RWPE2 (cell line): Measurements from ENCODE around the gene SRMS.

Experiments used
- ATAC-seq: fragments of 200-7000 bp; cut with Tn5 transposase; 3 replicates; pipeline ENCODE4 v1.9.1; 2021; ENCODE audit warnings: low read depth
- DNase-seq: peaks from one replicate; pipeline ENCODE4 v3.0.0-alpha.2; 2020; ENCODE audit warnings: low spot score
- H3K27ac ChIP-seq: fragments of 450-650 bp; 2 replicates; pipeline ENCODE4 v1.5.1; 2017; ENCODE audit warnings: mild to moderate bottlenecking; ENCODE audit not compliant: poor library complexity, severe bottlenecking
- H3K27me3 ChIP-seq: fragments of 250-450 bp; sonication (Bioruptor Pico); 2 replicates; pipeline ENCODE4 v1.5.1; 2021; ENCODE audit warnings: mild to moderate bottlenecking, moderate library complexity; ENCODE audit not compliant: insufficient read depth, poor library complexity, severe bottlenecking
- H3K36me3 ChIP-seq: fragments of 250-450 bp; sonication (Bioruptor Pico); 2 replicates; pipeline ENCODE4 v1.5.1; 2020; ENCODE audit warnings: low read depth, mild to moderate bottlenecking, moderate library complexity
- H3K4me1 ChIP-seq: fragments of 250-450 bp; sonication (Bioruptor Pico); 2 replicates; pipeline ENCODE4 v1.5.1; 2021; ENCODE audit warnings: mild to moderate bottlenecking, moderate library complexity; ENCODE audit not compliant: insufficient read depth, poor library complexity, severe bottlenecking
- H3K4me3 ChIP-seq: fragments of 250-450 bp; sonication (Bioruptor Pico); 2 replicates; pipeline ENCODE4 v1.5.1; 2021; ENCODE audit warnings: mild to moderate bottlenecking, moderate library complexity; ENCODE audit not compliant: severe bottlenecking
- H3K9me3 ChIP-seq: fragments of 250-450 bp; sonication (Bioruptor Pico); 2 replicates; pipeline ENCODE4 v1.5.1; 2021; ENCODE audit warnings: mild to moderate bottlenecking, moderate library complexity; ENCODE audit not compliant: severe bottlenecking
- TF ChIP-seq, protein P1 (sequence below): fragments of 450-650 bp; IDR thresholded peaks from one replicate; pipeline ENCODE4 v1.5.1; 2017; ENCODE audit warnings: mild to moderate bottlenecking, moderate library complexity; ENCODE audit not compliant: poor library complexity, severe bottlenecking

Gene SRMS

DNA sequence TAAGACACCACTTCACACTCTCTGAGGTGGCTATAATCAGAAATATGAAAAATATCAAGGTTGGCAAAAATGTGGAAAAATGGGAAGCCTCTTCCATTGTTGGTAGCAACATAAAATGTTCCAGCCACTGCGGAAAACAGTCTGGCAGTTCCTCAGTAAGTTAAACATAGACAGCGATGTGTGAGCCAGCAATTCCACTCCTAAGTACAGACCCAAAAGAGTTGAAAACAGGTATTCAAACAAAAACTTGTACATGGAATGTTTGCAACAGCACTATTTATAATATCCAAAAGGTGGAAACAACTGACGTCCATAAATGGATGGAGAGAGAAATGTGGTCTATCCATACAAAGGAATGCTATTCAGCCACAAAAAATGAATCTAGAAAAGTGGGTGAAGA is 34.3 kb downstream of the SRMS start:
- no peak for ATAC-seq

DNA sequence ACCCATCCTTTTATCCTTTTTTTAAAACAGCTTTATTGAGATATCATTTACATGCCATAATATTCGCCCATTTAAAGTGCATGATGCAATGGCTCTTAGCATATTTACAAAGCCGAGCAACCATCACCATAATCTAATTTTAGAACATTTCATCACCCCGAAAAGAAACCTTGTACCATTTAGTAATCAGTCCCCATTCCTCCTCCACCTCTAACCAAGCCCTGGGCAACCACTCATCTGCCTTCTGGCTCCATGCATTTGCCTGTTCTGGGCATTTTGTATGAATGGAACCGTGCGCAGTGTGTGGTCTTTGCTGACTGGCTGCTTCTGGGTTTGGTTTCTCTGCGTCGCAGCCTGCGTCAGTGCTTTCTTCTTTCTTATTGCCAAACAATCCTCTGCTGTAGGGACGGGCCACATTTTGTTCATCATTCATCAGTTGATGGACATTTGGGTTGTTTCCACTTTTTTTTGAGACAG is 38.4 kb downstream of the SRMS start:
- no peak overlapping the region for H3K4me3 ChIP-seq
- H3K9me3 ChIP-seq: no peaks in the 10 kb centered on the region
- ATAC-seq (no peak), DNase-seq (no peak)
- peaks cover 9% of the 10 kb centered on the region for H3K27me3 ChIP-seq
- H3K36me3 ChIP-seq: no peaks in the 10 kb centered on the region
- H3K4me1 ChIP-seq: no peaks in the 10 kb centered on the region
- H3K27ac ChIP-seq: no peak overlapping the region
- TF ChIP-seq, protein P1, sequence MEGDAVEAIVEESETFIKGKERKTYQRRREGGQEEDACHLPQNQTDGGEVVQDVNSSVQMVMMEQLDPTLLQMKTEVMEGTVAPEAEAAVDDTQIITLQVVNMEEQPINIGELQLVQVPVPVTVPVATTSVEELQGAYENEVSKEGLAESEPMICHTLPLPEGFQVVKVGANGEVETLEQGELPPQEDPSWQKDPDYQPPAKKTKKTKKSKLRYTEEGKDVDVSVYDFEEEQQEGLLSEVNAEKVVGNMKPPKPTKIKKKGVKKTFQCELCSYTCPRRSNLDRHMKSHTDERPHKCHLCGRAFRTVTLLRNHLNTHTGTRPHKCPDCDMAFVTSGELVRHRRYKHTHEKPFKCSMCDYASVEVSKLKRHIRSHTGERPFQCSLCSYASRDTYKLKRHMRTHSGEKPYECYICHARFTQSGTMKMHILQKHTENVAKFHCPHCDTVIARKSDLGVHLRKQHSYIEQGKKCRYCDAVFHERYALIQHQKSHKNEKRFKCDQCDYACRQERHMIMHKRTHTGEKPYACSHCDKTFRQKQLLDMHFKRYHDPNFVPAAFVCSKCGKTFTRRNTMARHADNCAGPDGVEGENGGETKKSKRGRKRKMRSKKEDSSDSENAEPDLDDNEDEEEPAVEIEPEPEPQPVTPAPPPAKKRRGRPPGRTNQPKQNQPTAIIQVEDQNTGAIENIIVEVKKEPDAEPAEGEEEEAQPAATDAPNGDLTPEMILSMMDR: no peak

More for the DNA sequence above, 34.3 kb downstream of the SRMS start:
- no peak for DNase-seq
- TF ChIP-seq, protein P1: no peak
- no peaks in the 10 kb centered on the region for H3K36me3 ChIP-seq
- no peak overlapping the region for H3K27ac ChIP-seq
- no peaks in the 10 kb centered on the region for H3K9me3 ChIP-seq
- peaks cover 9% of the 10 kb centered on the region for H3K27me3 ChIP-seq
- no peaks in the 10 kb centered on the region for H3K4me1 ChIP-seq
- no peak overlapping the region for H3K4me3 ChIP-seq

DNA sequence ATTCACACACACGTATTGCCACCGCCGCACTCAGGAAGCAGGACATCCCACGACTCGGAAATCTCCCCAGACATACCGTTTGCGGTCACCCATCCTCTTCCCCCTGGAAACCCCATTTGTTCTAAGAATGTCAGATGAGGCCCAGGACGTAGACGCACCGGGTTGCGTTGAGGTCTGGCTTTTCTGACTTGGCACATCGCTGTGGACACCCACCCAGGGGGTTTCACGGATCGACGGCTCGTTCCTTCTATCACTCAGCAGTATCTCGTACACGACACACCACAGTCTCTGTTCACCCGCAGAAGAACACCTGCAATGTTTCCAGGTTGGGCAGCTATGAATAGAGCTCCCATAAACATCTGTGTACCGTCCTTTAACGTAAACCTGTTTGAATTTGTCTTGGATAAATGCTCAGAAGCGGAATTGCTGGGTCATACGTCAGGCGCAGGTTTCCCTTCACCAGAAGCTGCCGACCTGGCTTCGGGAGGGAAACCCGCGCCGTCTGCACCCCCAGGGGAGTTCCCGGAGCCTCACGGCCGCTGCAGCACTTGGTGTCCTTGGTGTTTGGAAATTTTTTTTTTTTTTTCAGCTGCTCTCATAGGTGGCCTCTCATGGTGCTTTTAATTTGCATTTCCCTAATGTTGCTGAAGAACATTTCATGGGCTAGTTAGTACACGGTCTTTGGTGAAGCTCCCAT is 39.3 kb downstream of the SRMS start:
- no peaks in the 10 kb centered on the region for H3K4me1 ChIP-seq
- H3K27me3 ChIP-seq: peaks cover 9% of the 10 kb centered on the region
- no peak overlapping the region for H3K4me3 ChIP-seq
- DNase-seq (no peak), ATAC-seq (no peak)
- no peak overlapping the region for H3K27ac ChIP-seq
- H3K36me3 ChIP-seq: no peaks in the 10 kb centered on the region
- H3K9me3 ChIP-seq: no peaks in the 10 kb centered on the region
- TF ChIP-seq, protein P1: no peak

DNA sequence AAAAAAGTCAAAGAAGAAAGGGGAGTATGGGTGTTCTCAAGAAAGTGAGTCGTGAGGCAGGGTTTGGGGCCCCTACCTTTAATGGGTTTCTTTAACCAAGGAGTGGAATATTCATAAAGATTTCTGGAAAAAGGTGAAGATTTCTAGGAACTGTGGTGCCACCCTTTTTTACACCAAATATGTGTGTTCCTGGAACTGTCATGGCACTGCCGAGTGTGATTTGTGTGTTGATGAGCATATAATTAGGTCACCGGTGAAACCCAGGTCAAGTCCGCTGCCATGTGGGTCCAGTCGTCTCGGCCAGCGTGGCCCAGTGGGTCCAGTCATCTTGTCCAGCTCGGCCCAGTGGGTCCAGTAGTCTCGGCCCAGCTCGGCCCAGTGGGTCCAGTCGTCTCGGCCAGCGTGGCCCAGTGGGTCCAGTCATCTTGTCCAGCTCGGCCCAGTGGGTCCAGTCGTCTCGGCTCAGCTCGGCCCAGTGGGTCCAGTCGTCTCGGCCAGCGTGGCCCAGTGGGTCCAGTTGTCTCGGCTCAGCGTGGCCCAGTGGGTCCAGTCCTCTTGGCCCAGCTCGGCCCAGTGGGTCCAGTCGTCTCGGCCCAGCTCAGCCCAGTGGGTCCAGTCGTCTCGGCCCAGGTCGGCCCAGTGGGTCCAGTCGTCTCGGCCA is 40.3 kb downstream of the SRMS start:
- no peaks in the 10 kb centered on the region for H3K4me1 ChIP-seq
- H3K27me3 ChIP-seq: peaks cover 6% of the 10 kb centered on the region
- H3K9me3 ChIP-seq: no peaks in the 10 kb centered on the region
- H3K4me3 ChIP-seq: no peak overlapping the region
- TF ChIP-seq, protein P1: no peak
- DNase-seq (peak; percentile 78), ATAC-seq (no peak)
- no peaks in the 10 kb centered on the region for H3K36me3 ChIP-seq
- no peak overlapping the region for H3K27ac ChIP-seq

DNA sequence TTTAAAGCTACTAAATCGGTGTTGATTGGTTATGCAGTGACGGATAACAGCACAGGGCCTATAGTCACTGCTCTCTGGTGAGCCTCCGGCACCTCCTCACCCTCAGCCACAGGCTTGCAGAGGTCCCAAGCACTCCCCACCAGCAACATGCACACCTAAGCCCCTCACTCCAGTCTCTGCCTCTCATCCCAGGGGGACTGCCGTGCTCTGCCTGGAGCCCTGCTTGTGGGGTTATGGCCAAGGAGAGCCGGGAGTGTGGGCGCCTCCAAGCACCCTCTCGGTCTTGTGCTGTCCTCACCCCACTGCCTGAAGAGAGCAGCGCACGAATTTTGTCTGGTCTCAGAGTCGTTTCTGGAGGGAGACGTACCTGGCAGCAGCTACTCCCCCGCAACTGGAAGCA is 41.8 kb downstream of the SRMS start:
- H3K36me3 ChIP-seq: no peaks in the 10 kb centered on the region
- no peak overlapping the region for H3K27ac ChIP-seq
- DNase-seq (peak; percentile 73), ATAC-seq (no peak)
- H3K4me1 ChIP-seq: no peaks in the 10 kb centered on the region
- no peaks in the 10 kb centered on the region for H3K9me3 ChIP-seq
- no peak overlapping the region for H3K4me3 ChIP-seq
- H3K27me3 ChIP-seq: peaks cover 6% of the 10 kb centered on the region
- TF ChIP-seq, protein P1: no peak
